Measurements from ENCODE around the gene RASL12.

GRCh38 chr15:65069779-65070546 is 2.2 kb upstream of the RASL12 start:
- no peak for TF ChIP-seq POLR2AphosphoS5 (IDR thresholded peaks at IDR 0.05)
- no peak for TF ChIP-seq POLR2A (IDR thresholded peaks at IDR 0.05)
- no peak for TF ChIP-seq CTCF (IDR thresholded peaks at IDR 0.05)

All from sigmoid colon (tissue), 4 donors.